CD4-positive, alpha-beta T cell treated with Interleukin-15 for 1 hour (primary cell): ENCODE results near the gene BTRC.

Experiments used
- DNase-seq: peaks from one replicate; pipeline ENCODE4 v3.0.0-alpha.2; 2020

The BTRC gene

DNA sequence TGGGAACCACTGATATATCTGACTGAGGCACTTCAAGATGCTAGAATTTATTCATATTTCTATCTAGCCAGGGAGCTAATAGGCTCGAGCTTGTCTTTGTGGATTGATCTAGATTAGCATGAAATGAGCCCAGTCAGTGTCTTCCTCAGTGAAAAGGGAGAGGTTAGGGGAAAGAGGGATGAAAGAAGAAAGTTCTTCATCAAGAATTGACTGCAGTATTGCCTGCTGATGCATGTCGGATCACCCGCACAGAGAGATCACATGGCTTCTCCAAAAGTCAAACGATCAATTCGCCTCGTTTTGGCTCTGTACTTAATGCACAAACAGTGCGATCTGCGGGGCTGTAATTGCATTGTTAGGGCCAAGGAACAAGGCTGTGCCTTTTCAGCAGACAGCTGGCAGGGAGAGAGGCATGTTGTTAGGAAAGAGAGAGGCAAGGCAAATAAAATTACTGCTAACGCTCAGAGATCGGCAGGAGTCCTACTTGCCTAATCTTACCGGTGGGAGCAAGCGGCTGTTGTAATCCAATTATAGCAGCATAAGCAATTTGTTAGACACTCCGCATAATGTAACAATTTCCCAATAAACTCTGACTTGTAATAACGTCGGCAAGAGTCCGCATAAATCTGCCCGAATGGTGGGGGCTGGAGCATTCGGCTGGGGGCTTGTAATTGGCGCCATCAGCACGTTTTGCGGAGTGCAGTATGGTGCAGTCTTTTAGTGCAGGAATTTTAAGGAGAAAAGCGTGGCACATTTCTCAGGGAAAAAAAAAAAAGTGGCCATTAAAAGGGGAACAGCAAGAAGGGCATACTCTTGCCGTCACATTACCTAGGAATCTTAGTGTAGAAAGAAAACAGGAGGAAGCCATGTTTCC, 132.0 kb downstream of the BTRC start:
- no peak for DNase-seq

DNA sequence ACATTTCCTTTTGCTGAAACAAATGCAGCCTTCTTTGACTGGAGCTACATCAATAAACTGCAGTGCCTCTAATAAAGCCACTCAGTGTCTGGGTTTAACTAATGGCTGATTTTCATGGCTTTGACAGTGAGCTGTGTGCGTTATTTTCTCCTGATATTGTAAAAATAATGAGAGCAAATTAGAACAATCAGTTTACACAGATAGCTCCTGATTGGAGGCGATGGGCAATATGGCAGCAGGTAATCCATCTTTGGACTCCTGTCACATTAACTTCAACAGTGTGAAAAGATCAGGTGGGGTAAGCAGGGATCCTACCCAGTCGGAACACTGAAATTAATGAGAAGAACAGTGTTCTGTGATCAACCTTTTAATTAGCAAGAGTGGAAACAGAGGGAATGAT, 133.4 kb downstream of the BTRC start:
- DNase-seq = no peak

DNA sequence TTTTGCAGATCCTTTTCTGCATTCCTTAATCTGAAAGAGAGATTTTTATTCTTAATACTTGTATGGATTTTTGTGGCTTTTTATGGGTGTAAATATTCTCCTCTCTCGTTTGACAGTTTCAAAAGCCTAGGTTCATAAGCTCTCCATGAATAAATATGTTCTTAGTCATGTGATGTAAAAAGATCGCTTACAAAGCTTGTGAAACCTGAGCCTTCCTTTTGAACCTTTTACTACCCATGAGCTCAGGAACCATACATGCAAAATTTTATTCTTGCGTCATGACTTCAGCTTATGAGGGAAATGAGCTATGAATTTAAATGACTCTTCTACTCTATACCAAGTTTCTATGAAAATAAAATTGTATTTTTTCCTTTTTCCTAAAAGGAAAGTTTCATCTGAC, 135.4 kb downstream of the BTRC start:
- DNase-seq = no peak

DNA sequence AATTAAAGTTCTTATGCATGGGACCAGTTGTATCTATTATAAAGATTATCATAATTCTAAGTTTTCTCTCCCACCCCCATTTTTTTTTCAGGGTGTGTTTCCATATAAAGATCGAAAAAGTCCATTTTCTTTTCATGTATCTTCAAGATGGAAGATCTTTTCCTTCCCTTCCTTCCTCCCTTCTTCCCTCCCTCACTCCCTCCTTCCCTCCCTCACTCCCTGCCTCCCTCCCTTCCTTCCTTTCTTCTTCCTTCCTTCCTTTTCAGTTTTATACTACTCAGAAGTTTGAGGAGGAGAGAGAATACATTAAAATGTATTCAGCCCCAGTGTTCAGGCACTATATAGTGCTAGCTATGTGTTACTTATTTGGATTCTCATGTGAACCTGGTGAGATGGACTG, 136.1 kb downstream of the BTRC start:
- no peak for DNase-seq

DNA sequence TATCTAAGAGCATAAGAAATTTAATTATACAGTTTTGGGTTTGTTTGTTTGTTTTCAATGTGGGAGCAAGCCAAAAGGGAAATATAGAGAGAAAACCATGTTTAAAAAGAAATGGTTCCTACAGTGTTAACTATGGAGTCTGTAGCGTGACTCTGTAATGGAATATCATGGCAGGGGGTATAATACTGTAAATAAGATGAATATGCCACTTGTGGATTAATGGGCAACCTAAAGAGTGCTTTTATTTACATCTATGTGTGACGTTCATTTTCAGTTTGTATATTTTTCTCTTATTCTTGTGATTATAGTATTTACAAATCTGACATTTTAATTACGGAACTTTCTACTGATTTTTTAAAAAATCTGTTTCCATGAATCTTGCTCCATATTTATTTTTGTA, 138.2 kb downstream of the BTRC start:
- no peak for DNase-seq

DNA sequence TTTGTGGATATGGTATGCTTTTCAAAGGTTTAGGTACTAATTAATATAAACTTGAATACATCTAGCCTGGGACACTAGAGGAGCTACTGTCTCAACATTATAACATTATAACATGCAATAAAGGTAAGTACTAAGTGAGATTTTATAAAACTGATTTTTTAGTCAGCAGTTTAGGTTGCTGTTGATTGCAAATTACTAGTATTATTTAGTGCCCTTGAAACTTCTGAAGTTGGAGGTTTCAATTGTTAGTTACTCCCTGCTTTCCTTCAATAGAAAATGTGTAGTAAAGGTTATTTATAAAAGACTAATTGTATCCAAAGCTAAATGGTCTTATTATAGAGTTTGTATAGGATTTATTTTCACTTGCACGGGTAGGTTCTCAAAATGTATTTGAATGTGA, 138.8 kb downstream of the BTRC start:
- DNase-seq = no peak

DNA sequence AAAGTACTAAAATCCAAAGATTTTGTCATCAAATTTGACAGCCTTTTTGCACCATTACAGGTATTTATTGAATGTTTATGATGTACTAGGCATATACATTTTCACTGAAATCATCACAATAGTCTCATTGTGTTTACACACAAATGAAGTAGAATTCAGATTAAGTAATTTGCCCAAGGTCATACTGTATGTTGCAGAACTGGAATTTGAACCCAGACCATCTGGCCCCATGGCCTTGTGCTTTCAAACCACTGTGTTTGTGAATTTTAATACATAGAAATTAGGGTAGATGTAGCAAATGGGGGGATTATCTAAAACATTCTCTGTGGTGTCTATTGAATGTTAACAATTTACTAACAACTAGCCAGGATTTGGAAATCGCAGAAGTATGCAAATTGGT, 139.3 kb downstream of the BTRC start:
- DNase-seq = no peak

DNA sequence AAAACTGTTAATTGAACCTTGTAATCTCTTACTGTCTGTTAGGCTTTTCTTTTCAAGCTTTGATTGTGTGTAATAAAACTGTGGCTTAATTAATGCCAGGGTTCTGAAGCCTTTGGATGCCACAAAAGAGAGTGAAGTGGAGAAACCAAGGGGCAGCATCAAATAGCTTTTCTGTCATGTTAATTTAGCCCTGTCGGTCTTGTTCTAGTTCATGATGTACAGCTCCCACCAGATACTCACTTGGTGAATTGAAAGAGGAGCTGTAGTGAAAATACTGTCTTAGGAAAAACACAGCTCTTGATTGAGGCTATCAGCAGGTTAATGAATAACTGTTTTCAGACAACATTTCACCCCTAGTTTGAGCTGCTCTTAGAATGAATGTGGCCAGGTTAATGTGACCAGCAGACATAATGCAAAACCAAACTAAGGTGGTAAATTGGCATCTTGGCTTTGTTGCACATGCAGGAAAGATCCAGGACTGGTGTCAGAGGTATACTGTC, 139.9 kb downstream of the BTRC start:
- DNase-seq = no peak

DNA sequence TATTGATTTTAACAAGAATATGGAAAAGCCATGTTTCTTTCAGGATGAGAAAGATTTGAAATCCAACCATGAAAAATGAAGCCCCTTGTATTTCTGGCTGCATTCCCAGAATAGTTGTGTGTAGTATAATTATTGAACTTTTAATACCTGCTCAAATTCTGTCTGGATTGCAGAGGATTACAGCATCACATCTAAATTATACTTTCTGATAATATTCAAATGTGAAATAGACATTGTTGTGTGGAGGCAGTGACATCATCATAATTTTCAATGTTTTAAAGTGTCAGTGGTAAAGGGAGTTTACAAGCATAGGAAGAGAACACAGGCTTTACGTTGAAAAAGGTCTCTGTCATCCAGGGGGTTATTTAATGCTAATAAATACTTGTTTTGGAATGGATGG, 140.7 kb downstream of the BTRC start:
- DNase-seq = no peak

DNA sequence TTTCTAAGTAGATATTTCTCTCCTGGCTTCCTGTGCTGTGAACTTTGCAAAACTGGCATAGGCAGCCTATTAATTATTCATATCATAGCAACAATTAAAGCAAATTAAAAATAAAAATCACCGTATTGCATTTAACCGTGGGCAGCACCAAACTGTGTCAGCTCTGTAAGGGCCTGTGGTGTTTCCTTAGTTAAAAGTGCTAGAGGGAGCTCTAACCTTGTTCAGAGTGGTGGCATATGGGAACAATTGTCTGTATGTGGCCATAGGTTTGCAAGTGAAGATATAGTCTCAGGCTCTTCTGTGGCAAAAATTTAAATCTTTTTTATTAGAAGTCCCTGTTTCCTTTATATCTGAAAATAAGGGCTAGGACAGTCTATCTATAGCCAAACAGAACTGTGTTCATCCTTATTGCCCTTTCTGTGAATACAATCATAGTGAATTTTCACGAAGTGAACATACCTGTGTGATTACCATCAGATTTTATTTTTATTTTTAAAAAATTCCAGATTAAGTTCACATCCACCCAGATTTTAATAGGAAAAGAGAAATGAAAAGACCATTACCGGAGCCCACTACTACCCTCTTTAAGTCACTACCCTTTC, 141.5 kb downstream of the BTRC start:
- no peak for DNase-seq

DNA sequence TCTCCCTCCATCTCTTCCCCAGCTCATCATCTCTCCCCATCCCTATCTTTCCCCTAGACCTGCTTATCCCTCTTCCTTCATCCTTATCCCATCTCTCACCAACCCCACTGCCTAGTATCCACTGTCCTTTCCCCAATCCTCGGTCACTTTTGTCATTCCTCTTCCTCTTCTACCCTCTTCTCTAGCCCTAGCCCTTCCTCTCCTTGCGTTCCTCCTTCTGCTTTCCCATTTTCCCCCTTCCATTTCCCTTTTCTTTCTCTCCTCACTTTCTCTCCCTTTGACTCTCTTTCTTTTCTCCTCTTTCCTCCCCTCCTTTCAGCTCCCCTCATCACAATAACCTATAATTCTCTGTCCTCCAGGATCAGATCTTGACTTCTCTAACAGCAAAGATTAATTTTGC, 150.5 kb downstream of the BTRC start:
- DNase-seq = no peak

DNA sequence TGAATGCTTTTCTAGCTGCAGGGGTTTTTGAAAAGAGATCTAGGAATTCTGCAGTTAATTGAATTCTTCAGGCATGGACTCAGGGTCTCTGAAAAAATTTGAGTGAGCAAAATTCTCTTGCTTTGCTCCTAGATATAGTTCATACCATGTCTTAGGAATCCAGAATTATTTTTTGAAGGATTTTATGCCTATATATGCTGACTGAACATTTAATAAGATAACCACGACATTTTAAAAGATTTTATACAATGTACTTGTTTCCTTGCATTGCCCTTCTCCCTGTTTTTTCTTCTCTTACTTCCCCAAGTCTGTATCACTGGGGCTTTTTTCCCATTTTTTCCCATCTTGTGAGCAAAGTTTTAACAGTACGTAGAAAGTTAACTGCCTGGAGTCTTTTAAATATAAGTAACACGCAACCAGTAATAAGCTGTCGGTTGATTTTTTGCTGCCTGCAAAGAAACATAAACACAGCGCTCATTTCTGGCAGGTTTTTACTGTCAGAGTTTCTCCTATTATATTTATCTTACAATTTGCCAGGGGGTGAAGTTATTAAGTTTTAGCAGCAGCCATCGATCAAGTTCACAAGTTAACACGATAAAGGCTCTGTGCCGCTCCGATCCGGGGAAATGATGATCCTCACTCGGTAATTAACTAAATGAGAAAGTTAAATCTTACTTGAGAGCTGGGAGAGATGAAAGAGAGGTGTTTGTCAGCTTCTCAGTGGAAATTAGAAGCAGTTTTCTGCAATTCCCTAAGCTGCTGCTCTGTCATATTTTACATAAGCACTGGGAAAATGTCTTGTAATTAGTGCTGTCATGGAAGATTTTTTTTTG, 153.1 kb downstream of the BTRC start:
- DNase-seq = no peak

DNA sequence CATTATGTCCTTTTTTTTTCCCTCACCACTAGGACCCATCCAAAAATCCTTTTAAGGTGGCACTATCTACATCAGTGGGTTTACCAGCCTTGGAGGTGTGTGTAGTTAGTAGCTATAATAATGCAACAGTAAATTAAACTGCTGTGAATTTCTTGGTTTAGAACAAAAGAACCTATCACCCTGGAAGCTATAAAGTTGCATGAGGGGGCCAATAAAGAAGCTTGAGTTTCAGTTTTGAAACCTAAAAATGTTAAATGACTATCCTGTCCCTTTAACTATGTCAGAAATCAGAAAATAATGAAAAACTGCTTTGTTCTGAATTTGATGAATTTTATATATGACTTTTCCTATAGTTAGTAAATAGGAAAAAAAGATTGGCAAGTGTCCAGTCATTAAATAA, 153.9 kb downstream of the BTRC start:
- no peak for DNase-seq

DNA sequence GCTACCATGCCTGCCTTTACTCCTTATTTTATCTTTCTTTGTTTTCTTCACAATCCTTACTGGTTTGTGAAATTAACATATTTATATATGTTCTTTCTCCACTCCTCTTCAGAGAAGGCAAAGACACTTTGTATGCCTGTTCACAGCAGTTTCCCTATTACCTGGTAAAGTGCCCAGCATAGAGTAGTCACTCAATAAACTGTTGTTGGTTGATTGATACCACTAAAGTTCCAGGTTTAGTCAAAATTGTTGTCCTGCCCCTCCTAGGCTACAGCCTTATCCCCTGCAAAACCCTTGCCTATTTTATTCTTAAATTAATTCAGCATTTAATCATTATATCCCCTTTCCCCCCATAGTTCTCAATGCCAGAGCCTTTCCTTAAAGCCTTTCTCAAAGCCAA, 158.0 kb downstream of the BTRC start:
- no peak for DNase-seq

DNA sequence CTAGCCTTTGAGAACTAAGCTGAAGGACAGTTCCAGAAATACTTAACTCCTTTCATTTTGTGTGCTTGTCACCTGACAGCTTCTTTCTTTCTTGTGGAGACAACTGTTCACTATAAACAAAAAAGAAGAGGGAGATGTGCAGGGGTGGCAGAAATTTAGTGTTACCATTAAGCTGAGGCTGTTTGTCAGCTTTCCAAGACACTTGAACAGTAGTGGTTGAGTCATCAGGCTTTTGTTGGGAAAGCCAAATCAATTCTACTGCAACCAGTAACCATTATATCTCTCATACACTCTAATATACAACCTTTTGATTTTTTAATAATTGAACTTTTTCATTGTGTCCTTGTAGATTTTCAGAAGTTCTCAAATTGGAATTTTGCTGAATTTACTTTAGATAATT, 158.8 kb downstream of the BTRC start:
- no peak for DNase-seq

DNA sequence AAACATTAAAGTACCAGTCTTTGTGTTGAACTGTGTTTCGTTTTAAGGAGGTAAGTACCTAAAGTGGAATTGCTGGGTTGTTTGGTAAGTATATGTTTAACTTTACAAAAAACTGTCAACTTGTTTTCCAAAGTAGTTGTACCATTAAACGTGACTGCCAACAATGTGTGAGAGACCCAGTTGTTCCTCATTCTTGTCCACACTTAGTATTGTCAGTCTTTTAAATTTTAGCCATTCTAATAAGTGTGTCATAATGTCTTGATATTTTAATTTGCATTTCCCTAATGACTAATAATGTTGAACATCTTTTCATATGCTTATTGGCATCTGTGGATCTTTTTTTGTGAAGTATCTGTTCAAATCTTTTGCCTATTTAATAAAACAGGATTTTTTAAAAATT, 159.8 kb downstream of the BTRC start:
- no peak for DNase-seq

DNA sequence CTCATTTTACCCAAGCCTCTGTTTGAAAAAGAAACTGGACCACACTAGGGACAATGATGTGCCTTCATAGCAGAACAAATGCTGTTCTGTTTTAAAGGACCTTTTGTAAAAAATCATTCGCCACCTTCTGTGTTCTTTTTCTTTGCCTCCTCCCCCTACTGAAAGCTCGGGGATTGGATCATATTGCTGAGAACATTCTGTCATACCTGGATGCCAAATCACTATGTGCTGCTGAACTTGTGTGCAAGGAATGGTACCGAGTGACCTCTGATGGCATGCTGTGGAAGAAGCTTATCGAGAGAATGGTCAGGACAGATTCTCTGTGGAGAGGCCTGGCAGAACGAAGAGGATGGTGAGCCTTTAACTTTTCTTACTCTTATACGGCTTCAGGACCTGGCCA, 171.9 kb downstream of the BTRC start:
- DNase-seq = no peak

DNA sequence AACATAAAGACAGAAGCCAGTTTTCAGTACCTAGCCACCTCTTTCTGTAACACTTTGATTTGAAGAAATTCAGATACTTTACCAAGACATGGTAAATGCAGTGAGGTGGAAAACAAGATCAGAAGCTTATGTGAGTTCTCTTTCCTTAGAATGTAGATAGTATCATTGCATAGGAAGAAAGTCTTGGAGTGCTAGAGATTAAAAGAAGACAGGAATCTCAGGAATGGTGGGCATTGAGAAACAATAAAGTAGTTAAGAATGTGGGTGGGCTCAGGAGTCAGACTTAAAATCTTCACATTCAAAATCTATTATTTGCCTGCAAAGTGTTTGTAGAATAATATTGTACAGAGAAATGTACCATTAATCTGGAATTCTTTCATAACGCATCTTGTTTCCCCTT, 175.2 kb downstream of the BTRC start:
- no peak for DNase-seq

DNA sequence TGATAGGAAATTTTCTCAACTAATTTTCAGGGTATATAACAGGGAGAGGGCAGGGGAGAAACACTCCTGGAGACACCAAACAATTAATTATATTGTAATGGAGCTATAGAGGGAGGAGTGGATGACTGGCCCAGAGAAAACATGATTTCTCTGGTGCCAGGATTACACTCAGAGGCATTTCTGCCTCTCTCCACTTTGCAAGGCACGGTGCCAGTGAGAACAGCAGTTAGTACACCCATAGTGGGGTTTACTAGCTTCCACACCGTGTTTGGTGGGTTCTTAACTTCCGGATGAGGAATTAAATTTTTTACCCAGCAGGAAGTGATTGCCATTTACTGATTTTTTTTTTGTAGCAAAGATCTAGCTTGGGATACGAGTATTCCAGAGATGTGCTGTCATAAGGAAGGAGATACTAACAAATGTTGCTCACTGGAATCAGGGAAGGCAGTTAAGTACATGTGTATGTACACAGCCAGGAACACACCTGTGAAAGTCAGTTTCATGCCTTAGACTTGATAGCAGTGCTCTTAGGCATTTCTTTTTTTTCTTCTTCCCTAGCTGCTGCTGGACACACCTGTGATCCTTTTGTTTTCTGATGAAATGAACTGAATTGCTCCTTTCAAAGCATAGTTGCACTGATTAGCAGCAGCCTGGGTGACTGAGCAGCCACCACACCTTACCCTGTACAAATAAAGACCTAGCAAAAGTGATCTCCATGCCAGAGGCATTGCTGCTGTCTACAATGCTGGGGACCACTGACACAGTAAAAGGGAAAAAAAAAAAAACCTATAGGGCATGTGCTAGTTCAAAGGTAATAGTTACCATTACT, 176.0 kb downstream of the BTRC start:
- DNase-seq = no peak

DNA sequence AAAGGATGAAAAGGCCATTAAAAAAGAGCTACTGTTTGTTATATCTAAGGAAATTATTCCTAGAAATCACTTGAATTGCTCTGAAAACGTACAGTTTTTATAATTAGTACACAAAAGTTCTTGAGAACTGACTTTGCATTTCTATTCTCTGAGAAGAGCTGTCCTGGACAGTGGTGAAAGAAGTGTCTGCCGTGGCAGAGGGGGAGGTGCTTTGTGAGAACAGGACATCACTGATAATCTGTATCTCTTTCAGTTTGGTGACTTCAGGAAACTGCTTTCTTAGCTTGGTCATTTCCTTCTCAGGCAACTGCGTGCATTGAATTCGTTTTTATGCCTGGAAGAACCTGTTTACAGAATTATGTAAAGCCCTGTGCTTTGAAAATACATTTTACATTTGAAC, 182.0 kb downstream of the BTRC start:
- DNase-seq = no peak

DNA sequence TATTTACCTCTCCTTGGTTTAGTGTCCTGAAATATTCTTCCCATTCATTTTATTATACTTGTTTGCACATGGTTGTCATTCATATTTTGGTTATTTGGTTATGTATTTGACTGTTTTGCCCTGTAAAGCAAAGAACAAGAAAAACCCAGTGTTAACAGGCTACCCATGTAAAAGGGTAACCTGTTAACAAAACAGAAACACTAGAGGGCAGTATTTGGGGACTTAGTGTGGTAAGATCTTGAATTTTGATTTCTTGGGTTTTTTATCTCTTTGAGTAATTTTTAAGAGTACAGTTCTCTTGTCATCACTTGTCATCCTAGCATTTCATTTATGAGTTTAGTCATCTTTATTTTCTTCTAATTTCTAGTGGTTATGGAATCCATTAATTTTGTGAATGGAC, 182.8 kb downstream of the BTRC start:
- no peak for DNase-seq

DNA sequence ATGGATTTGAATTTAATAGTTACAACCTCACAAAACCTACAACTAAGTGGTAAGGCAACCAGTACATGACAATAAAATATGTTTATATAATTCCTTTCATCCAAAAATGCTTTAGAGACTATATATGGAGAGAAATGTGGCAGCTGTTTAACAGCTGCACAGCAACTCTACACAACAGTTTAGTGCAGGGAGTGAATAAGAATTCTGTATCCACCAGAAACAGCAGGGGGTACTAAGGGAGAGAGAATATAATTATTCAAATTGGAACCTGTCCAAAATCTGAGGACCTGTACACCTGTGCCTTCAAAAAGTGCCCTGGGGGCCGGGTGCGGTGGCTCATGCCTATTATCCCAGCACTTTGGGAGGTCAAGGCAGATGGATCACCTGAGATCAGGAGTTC, 184.5 kb downstream of the BTRC start:
- no peak for DNase-seq

DNA sequence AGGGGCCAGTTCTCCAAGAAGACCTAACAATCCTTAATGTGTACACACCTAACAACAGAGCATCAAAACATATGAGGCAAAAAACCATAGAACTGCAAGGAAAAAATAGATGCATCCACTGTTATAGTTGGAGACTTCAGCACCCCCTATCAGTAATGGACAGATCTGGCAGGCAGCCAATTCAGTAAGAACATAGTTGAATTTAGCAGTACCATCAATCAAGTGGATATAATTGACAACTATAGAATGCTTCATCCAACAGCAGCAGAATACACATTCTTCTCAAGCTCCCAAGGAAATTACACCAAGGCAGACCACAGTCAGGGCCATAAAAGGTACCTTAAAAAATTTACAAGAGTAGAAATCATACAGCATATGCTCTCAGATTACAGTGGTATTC, 191.9 kb downstream of the BTRC start:
- no peak for DNase-seq
